ENCODE results near the gene TMEM51. TPM values are rescaled to one million over a fixed set of nuclear protein-coding genes. Genes with fewer than 3 reads are reported as not detected.

The TMEM51 gene
- total RNA-seq, 1 donor from 2014 or later = 4.7 TPM

DNA sequence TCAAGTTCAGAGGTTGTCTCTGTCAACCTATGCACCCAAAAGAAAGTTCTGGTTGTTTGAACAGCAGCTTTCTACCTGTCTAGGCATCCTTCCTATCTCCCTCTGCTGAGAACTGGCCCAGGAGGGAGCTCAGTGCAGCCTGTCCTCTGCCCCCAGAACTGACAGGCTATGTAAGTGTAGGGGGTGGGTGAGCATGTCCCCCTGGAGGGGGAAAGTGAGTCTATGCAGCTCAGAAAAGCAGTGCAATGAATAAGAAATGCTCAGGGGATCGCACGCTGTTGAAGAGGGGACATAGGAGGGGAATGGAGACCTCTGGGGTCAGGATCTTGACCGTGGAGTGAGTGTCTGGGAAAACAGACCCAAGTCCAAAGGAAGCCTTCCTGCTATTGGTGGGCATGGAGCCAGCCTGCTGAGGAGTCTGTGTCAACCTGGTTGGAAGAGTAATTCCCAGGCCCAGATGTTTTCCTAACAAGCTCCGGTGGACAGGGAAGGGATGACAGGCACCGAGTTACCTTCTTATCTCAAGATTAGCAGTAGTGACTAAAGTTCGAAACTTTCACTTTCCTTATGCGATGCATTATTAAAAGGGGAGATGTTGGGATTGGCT, 67.4 kb downstream of the TMEM51 start:
- intact Hi-C loops (cut with DNase I) = no loop called here
- ATAC-seq = peak; percentile 15
- DNase-seq (ENCODE audit: missing footprints) = no peak

DNA sequence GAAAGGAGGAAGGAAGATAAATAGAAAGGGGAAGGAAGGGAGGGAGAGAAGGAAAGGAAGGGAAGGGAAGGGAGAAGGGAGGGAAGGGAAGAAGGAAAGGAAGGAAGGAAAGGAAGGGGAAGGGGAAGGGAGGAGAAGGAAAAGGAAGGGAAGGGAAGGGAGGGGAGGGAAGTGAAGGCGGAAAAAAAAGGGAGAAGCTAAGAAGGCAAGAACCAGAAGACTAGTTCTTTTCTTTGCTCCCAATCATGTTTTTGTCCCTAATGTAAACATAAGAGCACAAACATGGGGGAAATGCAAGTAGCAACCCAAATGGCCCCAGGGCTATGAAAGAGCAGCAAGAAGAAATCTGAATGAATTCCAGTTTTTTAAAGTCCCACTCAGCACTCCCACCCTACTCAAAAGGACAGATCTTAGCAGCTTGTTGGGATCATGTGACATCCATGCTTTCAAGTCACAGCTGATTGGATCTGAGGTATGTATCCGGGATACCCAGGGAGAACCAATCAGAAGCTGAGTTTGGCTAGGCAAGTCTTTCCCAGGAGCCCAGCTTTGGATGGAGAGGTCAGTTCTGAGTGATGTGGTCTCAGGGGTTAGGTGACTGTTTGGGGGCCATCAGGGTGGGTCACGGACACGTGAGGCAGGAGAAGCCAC, 69.2 kb downstream of the TMEM51 start:
- no peak for DNase-seq (ENCODE audit: missing footprints)
- no peak for ATAC-seq
- intact Hi-C loops (cut with DNase I) = no loop called here

DNA sequence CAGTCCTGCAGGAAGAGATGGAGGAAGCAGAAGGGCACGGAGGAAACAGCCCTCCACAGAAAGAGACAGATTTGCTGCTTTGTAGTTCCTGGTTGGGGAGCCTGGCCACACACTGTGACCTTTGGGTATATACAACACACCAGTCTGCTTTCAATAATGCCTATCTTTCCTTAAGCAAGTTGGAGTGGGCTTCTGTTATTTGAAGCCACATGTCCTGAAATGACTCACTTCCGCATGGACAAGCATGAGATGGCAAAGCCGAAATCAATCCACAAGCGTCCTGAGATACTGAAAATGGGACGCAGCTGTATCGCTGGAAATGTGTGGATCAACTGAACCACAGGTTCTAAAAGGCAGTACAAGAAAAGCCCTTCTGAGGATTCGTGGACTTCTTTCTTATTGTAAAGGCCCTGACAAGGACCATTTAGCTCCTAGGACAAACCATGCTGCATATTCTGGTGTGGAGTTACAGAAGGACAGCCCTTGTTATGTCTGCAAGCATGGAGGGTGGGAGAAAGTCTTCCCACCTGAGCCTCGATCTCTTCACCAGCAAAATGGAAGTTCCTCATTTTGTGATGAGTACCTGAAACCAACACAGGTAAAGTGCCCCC, 70.8 kb downstream of the TMEM51 start:
- DNase-seq (ENCODE audit: missing footprints) (no peak), ATAC-seq (no peak)
- intact Hi-C loops (cut with DNase I) = no loop called here

DNA sequence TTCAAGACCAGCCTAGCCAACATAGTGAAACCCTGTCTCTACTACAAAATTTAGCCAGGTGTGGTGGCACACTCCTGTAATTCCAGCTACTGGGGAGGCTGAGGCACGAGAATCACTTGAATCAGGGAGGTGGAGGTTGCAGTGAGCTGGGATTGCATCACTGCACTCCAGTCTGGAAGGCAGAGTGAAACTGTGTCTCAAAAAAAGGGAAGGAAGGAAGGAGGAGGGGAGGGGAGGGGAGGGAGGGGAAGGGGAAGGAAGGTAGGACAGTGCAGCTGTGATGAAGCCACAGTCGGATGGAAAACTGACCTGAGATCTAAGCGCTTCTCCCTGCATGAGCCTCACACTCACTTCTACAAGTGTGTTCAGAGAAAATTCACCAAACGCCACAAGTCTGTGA, 71.4 kb downstream of the TMEM51 start:
- no peak for DNase-seq (ENCODE audit: missing footprints)
- ATAC-seq = no peak
- intact Hi-C loops (cut with DNase I) = no loop called here

DNA sequence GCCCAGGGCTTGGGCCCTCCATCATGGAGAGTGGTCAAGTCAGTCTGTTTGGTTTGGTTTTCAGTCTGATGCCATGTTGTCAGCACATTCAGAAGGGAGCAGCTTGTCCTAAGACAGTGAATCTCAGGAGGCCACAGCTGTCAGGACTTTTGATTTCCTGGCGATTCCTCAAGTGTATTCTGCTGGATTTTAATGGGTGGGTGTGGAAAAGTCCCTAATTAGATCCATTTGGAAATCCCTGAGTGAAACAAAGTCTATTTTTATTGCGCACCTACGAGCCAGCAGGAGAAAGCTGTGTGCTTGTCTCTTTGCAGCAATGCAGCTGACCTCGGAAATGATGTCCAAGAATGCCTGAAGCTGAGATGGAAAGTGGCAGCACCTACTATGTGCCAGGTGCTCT, 71.9 kb downstream of the TMEM51 start:
- intact Hi-C loops (cut with DNase I) = no loop called here
- no peak for ATAC-seq

DNA sequence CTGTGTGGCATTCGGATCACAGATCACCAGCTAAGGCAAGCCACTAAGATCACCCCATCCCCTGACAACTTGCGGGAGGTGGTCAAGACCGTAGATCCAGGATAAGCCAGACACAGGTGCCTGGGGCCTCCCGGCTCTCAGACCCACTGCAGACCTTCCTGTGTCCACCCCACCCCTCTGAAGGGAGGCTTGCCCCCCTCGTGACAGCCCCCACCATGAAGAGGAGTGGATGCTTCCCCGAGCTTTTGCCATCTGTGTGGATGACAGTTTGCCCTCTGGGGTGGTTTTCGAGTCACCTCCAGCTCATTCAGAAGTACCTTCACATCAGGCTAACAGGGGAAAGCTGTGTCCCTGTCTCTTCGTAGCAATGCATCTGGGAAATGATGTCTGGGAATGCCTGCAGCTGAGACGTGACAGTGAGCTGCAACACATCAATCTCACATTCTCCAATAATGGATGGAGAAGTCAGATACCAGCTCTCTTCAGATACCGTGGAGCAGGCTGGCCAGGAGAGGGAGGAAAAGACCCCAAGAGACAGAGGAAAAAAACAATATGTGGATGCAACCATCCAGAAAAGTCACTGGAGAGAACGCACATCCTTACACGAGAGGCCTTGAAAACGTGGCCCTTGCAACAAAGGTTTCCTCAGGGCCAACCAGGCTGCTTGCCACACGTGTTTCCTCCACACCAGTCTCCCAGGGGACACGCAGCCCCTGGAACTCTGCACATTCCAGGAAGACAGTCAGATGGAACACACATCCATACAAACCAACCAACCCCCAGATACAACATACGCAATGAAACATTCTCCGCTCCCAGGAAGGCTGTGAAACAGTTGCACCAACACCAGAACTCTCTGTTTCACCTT, 73.1 kb downstream of the TMEM51 start:
- DNase-seq (ENCODE audit: missing footprints) = no peak
- intact Hi-C loops (cut with DNase I) = no loop called here
- ATAC-seq = no peak

More for the DNA sequence above, 71.9 kb downstream of the TMEM51 start:
- DNase-seq (ENCODE audit: missing footprints) = no peak

DNA sequence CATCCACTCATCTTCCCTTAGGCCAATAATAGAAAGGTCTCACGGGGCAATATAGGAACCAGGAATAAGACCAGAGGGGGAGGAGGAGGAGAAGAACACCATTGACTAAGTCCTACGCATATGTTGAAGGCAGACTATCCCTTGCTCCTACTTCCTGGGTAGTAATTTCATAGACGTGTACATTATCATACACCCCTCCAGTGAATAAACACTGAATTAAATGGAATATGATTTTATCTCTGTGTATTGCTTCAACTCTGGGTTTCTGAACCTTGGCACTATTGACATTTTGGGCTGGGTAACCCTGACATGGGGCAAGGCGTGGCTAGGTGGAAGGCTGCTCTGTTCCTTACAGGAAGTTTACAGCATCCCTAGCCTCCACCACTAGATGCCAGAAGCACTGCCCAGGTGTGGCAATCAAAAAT, 76.2 kb downstream of the TMEM51 start:
- ATAC-seq (no peak), DNase-seq (ENCODE audit: missing footprints) (no peak)
- intact Hi-C loops (cut with DNase I) = no loop called here

DNA sequence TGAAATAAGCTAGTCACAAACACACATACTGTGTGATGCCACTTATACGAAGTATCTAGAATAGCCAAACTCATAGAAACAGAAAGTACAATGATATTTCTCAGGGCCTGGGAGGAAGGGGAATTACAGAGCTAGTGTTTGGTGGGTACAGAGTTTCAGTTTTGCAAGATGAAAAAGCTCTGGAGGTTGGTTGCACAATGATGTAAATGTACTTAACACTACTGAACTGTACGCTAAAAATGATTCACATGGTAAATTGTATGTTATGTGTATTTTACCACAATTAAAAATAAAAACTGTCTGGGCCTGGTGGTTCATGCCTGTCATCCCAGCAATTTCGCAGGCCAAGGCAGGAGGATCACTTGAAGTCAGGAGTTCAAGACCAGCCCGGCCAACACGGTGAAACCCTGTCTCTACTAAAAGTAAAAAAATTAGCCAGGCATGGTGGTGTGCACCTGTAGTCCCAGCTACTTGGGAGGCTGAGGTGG, 78.2 kb downstream of the TMEM51 start:
- intact Hi-C loops (cut with DNase I) = no loop called here
- DNase-seq (ENCODE audit: missing footprints) (no peak), ATAC-seq (peak; percentile 37)

DNA sequence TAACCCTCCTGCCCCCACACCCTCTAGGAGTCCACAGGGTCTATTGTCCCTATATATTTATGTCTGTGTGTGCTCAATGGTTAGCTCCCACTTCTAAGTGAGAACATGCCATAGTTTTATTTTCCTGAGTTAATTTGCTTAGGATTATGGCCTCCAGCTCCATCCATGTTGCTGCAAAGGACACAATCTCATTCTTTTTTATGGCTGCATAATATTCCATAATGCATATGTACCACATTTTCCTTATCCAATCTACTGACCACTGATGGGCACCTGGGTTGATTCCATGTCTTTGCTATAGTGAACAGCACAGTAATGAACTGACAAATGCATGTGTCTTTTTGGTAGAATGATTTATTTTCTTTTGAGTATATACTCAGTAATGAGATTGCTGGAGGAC, 80.1 kb downstream of the TMEM51 start:
- ATAC-seq (no peak), DNase-seq (ENCODE audit: missing footprints) (no peak)
- intact Hi-C loops (cut with DNase I) = no loop called here

DNA sequence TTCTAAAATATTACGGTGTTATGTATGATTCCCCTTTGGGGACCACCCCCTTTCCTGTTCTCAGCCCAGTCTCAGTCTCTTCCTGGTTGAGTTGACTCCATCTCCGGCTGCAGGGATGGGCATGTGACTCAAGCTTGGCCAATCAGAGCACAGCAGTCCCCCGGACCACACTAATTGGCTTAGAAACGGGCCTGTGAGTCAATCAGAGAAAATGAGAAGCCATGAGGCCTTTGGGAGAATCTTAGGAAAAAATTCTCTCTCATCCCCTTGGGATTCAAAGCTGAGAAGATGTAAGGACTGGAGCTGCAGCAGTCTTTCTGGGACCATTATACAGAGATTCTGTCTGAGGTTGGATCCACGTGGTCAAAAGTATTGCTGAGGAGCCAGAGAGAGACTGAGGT, 82.8 kb downstream of the TMEM51 start:
- ATAC-seq (no peak), DNase-seq (ENCODE audit: missing footprints) (no peak)
- intact Hi-C loops (cut with DNase I) = no loop called here

DNA sequence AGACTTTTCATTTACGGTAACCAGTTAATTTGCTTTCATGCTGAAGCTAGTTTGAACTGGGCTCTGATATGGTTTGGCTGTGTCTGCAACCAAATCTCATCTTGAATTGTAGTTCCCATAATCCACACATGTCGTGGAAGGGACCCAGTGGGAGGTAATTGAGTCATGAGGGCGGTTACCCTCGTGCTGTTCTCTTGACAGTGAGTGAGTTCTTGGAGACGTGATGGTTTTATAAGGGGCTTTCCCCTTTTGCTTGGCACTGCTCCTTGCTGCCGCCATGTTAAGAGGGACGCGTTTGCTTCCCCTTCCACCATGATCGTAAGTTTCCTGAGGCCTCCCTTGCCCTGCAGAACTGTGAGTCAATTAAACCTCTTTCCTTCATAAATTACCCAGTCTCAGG, 83.2 kb downstream of the TMEM51 start:
- intact Hi-C loops (cut with DNase I) = no loop called here
- DNase-seq (ENCODE audit: missing footprints) (no peak), ATAC-seq (no peak)

DNA sequence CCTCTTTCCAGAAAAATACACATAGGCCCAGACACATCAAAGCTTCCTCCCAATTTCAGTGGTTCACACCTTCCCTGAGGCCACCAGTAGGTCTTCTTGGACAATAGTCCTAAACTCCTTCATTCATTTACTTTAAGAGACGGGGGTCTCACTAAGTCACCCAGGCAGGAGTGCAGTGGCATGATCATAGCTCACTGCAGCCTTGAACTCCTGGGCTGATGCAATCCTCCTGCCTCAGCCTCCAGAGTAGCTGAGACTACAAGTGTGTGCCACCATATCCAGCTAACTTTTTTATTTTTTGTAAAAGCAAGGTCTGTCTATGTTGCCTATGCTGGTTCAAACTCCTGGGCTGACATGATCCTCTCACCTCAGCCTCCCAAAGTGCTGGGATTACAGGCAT, 85.2 kb downstream of the TMEM51 start:
- intact Hi-C loops (cut with DNase I) = no loop called here
- ATAC-seq (no peak), DNase-seq (ENCODE audit: missing footprints) (no peak)

DNA sequence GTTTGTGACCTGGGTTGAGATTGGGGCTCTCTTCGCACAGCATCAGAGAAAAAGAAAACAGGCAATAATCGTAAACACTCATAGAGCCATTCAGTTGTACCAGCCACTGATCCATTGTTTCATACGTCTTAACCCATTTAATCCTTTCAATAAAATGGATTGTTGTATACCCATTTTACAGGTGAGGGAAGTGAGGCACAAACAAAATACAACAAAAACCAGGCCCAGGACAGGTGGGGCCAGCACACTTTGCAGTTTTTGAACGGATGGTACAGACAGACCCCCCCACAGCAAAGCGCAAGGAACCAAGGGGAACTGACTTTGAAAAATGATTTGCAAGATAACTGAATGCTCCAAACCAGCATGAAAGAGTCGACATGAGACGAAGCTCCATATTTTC, 89.2 kb downstream of the TMEM51 start:
- intact Hi-C loops (cut with DNase I) = no loop called here
- ATAC-seq (no peak), DNase-seq (ENCODE audit: missing footprints) (no peak)

DNA sequence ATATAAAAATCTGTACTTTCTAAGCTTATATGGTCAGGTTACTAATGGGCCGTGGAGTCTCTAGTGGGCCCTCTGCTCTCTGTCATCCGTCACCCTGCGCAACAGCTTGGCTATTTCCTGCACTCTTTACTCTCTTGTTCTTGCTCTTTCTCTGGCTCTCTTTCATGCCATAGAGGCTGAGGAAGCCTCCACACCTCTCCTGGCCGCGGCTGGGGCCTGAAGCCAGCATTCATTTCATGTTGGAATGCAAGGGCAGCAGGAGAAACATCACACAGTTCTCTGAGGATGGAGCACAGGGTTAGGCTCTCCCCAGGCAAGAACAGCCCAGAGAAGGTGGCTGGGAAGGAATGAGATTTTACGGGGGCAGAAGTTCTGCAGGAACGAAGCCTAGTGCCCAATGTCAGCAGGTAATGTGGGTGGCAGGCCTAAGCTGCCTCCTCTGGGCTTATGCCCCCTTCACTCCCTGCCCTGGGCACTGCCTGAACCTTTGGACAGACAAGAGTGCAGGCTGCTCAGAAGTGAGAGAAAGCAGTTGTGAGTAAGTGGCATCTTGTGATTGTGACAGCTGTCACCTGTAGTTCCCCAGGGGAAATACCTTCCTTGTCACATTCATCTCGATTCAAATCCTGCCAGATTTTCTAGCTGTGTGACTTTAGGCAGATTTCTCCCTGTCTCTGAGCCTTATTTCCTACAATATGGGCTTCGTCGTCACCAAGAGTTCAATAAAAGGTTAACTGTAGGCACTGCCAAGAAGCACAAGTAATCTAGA, 89.9 kb downstream of the TMEM51 start:
- DNase-seq (ENCODE audit: missing footprints) = no peak
- intact Hi-C loops (cut with DNase I) = no loop called here
- ATAC-seq = no peak

DNA sequence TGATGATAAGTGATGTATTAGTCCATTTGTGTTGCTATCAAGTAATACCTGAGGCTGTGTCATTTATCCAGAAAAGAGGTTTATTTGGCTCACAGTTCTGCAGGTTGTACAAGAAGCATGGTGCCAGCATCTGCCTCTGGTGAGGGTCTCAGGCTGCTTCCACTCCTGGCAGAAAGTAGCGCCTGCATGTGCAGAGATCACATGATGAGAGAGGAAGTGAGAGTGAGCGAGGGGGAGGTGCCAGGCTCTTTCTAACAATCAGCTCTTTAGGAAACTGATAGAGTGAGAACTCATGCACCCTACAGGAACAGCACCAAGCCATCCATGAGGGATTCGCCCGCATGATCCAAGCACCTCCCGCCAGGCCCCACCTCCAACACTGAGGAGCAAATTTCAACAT, 91.3 kb downstream of the TMEM51 start:
- ATAC-seq = no peak
- no peak for DNase-seq (ENCODE audit: missing footprints)
- intact Hi-C loops (cut with DNase I) = no loop called here

DNA sequence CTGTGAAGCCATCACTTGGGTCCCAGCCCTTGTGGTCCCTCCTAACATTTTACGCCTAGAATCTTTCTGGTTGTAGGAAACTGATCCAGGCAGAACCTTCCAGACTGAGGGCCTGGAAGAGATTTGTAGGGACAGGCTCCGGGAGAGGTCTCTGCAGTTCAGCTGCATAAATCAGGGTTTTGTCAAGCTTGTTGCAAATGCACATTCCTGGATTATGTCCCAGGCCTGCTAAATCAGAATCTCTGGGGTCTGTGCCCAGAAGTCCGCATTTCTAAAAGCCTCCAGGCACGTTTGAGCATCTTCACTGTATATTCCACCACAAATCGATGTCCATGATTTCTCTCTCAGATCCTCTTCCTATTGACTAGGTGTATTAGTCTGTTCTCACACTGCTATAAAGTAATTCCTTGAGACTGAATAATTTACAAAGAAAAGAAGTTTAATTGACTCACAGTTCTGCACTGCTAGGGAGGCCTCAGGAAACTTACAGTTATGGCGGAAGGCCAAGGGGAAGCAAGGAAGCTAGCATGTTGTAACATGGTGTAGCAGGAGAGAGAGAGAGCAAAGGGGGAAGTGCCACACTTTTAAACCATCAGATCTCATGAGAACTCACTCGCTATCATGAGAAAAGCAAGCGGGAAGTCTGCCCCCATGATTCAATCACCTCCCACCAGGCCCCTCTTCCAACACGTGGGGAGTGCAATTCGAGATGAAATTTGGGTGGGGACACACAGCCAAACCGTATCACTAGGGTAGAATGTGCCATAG, 92.2 kb downstream of the TMEM51 start:
- no peak for DNase-seq (ENCODE audit: missing footprints)
- ATAC-seq = no peak
- intact Hi-C loops (cut with DNase I) = no loop called here

DNA sequence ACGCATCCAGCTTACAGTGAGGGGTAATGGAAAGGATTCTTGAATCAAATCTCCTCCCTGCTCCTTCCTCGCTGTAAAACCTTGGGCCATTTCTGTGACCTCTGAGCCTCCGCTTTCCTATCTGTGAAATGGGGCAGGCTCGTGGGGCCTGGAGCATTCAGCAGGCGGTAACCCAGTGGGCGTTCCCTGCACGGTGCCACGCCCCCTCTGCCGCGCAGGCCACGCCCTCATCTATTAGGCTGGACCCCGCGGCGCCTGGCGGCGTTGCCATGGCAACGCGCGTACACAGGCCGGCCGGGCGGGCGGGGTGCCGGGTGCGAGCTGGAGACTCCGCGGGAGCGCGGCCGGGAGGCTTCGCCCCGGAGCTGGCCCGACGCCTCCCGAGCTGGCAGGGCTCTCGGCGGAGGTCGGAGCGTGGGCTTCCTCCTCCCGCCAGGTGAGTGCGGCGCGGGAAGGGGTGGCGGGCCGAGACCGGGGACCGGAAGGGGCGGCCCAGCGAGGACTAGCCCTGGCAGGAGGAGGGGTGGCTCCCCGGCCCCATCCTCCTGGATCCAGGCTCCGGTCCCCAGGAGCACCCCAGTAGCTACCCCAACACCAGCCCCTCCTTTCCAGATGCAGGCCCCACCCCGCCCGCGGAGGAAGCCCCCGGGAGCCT, 93.5 kb downstream of the TMEM51 start, which contains the start of gene FHAD1:
FHAD1 (plus strand) TSS at position 264 of the 655 bp plus-strand sequence. CDS start 4,562 bp downstream, outside the sequence.
- peak; percentile 83 for DNase-seq (ENCODE audit: missing footprints)
- intact Hi-C loops (cut with DNase I) = no loop called here
- ATAC-seq = peak; percentile 66
